K562 (cell line): ENCODE results near the gene VDAC2.

Source experiments
- CTCF ChIP-seq, 3 experiments: IDR thresholded peaks in 2 of 3; conservative IDR thresholded peaks in 1 of 3; 2 replicates each; pipeline ENCODE4 v1.5.1; 2011 to 2012; ENCODE audit warnings: low read length in 3 of 3, mild to moderate bottlenecking in 3 of 3, control low read depth in 2 of 3, improper control_type of control experiment in 1 of 3, inconsistent platforms in 1 of 3, low read depth in 1 of 3, mixed read lengths in 1 of 3, moderate library complexity in 1 of 3; ENCODE audit not compliant: insufficient read depth in 2 of 3
- FOXJ3 ChIP-seq: sonication (generic); formaldehyde crosslinking; IDR thresholded peaks from 2 replicates; pipeline ENCODE4 v1.4.0; 2020; ENCODE audit warnings: mild to moderate bottlenecking, missing genetic modification reagents

GRCh38 chr10:75165684-75166622 is 44.6 kb upstream of the VDAC2 start:
- TF ChIP-seq FOXJ3 (no peak), CTCF (IDR thresholded peaks at IDR 0.05 in 2 of 3, conservative IDR thresholded peaks at IDR 0.05 in 1 of 3; ENCODE audit: insufficient read depth in 2 of 3, low read depth in 1 of 3, low read length in 3 of 3) (no peak)
